OCI-LY1 (cell line): Measurements from ENCODE around the gene PREX1.

Source experiments
- CTCF ChIP-seq: fragments of 200-600 bp; sonication (generic), shearing (Covaris generic); IDR thresholded peaks from 2 replicates; pipeline ENCODE4 v1.5.1; 2017; ENCODE audit warnings: mild to moderate bottlenecking, antibody characterized with exemption, low read length, moderate library complexity, mixed read lengths
- EZH2 ChIP-seq: fragments of 200-600 bp; sonication (generic), shearing (Covaris generic); IDR thresholded peaks from 2 replicates; pipeline ENCODE4 v1.8.0; 2017; ENCODE audit warnings: borderline replicate concordance, mixed run types, mild to moderate bottlenecking, antibody characterized with exemption, low read length, moderate library complexity, mixed read lengths

GRCh38 chr20:48809673-48810072 is 18.1 kb downstream of the PREX1 start:
- TF ChIP-seq CTCF (no peak), EZH2 (no peak)
